GM20000 (cell line): ENCODE results near the gene REXO4.

Experiments used
- DNase-seq: peaks from one replicate; pipeline ENCODE4 v3.0.0; 2012; ENCODE audit warnings: low spot score
- TF ChIP-seq, protein P1 (sequence below): IDR thresholded peaks from 2 replicates; pipeline ENCODE4 v1.5.1; 2012; ENCODE audit warnings: mild to moderate bottlenecking, control low read depth; ENCODE audit errors: extremely low read depth, missing control alignments

Gene REXO4

DNA sequence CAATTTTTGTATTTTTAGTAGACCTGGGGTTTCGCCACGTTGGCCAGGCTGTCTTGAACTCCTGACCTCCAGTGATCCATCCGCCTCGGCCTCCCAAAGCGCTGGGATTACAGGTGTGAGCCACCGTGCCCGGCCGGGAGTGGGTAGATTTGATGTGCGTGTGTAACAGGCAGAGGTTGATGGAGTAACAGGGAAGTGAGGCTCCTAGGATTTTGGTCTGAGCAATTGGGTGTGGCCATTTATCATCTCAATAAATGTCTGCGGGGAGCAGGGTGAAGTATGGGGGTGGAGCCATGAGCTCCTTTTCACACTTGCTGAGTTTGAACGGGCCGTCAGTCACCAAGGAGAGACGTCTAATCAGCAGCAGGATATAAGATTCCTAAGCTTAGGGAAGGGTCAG, 1.2 kb upstream of the REXO4 start:
- DNase-seq = no peak
- TF ChIP-seq, protein P1, sequence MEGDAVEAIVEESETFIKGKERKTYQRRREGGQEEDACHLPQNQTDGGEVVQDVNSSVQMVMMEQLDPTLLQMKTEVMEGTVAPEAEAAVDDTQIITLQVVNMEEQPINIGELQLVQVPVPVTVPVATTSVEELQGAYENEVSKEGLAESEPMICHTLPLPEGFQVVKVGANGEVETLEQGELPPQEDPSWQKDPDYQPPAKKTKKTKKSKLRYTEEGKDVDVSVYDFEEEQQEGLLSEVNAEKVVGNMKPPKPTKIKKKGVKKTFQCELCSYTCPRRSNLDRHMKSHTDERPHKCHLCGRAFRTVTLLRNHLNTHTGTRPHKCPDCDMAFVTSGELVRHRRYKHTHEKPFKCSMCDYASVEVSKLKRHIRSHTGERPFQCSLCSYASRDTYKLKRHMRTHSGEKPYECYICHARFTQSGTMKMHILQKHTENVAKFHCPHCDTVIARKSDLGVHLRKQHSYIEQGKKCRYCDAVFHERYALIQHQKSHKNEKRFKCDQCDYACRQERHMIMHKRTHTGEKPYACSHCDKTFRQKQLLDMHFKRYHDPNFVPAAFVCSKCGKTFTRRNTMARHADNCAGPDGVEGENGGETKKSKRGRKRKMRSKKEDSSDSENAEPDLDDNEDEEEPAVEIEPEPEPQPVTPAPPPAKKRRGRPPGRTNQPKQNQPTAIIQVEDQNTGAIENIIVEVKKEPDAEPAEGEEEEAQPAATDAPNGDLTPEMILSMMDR = no peak

DNA sequence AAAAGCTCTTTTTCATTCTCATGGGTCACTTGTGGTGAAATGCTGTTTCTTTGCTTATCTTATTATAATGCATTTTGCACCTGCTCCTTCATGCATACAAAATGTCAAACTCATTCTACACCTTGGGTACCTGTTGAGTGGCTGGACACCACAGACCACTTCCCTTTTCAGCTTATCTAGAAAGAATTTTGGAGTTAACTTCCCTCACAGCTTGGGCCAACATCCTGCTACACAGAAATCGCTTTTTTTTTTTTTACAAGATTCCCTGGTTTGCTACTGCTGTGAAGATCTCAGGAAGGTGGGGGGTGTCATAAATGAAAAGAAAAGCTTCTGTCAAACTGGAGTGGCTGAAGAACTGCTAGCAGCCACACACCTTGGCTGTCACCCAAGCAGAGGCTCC, 2.6 kb downstream of the REXO4 start:
- DNase-seq = no peak
- TF ChIP-seq, protein P1 = no peak

DNA sequence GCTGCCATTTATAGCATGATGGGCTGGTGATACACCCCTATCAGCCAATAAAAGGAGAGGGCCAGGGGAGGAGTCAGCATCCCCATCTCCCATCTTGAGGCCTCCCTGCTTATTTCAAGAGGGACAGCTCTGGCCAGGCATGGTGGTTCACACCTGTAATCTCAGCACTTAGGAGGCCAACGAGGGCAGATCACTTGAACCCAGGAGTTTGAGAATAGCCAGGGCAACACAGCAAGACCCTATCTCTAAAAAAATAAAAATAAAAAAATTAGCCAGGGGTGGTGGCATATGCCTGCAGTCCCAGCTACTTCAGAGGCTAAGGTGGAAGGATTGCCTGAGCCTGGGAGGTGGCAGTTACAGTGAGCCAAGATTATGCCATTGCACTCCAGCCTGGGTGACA, 9.8 kb downstream of the REXO4 start:
- DNase-seq = no peak
- TF ChIP-seq, protein P1 = no peak

DNA sequence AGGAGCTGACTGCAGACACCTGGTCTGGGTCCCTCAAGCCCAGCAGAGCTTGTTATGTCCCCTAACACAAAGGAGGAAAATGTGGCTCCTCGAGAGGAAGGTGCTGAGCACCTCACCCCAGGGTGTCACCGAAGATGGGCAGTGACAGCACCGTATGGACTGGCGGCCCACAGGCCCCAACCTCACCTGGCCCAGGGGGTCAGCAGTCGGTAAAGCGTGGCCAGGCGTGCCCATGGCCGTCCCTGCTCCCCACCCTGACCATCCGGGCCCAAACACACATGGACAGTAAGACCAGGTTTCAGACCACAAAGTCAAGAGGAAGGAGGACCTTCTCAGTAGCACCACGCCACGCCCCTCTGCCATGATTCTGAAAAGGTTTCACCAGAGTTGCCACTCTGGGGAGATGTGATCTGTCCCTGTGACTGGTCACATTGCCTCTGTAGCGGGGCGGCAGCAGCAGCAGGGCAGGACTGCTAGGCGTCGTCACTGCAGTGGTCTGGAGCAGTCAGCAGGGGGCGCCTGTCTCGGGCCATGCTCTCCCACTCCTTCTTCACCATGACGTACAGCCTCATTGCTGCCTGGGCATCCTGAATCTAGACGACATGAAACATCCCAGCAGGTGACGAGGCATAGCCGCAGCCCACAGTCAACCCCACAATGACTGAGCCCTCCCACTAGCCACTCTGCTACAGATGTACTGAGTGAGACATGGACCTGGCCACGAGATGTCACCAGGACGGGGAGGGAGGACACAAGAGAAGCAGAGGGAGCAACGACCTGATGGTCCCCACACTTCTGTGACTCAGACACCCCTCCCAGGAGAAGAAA, 11.1 kb downstream of the REXO4 start:
- TF ChIP-seq, protein P1 = peak; percentile 85
- DNase-seq = peak; percentile 87

DNA sequence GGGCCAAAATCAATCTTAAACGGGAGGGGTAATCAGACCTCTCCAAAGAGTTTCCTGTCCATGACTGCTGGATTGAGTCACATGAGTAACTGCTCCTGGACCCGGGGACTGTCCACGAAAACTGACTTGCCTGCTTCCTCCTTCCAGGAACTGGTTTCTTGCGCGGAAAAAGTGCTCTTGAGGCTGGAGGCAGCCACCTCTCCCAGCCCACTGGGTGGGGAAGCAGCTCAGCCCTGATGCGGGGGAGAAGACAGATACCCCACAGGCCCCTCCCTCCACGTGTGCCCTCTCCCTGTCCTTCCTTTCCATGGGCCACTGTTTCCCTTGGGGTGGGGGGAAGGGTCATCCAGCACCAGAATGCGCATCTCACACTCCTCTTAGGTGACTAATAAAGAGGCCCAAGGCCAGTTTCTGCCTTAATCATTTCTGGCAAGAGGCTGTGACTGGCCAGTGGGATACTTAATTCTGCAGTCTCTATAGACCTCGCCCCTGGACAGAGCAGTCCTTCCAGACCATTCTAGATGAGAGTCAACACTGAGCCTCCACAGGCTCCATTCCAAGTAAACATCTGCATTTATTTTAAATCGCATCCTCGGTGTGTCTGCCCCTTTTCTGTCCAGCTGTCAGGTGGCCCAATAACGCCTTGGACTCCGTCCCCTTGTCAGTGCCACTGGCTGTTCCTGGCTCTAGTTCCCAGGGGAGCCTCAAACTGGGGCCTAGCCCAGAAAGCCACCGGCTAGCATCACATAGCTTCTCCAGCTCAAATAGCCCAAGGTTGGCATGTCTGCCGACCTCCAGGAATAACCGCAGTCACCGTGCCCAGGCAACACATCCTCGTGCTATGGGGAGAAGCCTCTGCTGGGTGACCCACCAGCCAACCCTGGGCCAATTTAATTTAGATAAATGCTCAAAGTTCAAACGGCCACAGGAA, 12.0 kb downstream of the REXO4 start:
- no peak for DNase-seq
- TF ChIP-seq, protein P1 = no peak

DNA sequence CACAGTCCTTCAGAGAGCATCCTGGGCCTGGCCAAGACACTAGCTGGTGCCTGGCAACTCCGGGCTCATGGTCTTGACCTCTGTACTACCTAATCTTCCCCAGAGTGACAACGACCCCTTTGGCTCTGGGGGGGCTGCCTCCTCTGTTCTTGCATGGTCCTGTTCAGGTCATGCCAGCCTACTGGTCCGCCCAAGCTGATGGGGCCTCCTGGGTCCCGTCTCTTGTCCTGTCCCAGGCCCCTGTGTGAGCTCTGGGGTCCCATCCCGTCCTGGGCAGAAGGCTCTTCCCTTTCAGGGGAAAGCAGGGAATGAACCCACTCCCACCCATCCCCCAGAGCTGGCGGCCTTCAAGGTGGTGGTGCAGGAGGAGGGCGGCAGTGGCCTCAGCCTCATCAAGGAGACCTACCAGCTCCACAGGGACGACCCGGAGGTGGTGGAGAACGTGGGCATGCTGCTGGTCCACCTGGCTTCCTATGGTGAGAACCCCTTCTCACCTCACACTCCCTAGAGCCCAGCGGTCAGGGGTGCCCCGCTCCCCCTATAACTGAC, 13.3 kb downstream of the REXO4 start:
- TF ChIP-seq, protein P1 = no peak
- DNase-seq = no peak
